Measurements from ENCODE around the gene OSBP2.

Gene OSBP2

DNA sequence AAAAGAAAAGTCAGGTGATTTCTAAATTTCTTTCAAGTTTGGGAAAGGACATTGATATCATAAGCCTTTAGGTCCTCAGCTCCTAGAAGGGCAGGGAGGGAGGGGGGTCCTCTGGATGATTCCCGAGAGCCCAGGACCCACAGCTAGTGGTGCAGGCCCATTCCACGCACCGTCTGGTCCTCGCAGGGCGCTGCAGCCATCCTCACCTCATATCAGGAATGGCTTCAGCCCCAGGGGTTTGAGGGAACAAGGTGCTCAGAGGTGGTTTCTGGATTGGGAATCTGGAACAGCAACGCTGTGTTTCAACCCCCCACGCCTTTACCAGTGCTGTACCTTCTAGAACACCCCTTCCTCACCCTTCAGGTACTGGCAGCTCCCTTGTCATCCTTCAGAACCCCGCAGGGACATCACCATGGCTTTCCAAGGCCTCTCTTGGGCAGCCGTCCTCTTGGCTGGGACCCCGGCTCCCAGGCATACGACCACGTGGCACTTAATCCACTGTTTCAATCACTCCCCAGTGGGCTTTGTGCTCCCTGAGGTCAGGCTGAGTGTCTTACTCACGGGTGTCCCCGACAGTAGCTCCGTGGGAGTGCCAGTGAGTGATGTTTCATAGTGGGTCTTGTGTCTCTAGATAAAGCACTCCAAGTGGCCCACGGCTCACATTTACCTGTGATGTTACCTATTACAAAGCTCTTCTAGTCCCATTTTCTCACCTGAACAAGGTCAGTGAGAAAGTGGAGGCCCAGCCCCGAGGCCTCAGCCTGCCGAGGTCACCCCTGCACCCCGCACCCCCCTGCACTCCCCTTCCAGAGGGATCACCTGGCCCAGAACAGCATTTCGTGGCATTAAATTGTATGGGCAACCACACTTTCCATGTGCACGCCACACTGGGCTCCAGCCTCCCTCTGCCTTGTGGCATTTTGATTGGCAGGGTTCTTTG is 180.0 kb downstream of the OSBP2 start:
- H3K4me3 ChIP-seq (ENCODE audit: low read depth, low read length): no peak overlapping the region
- no peak for DNase-seq (ENCODE audit: low read depth)
- TF ChIP-seq, protein P1, sequence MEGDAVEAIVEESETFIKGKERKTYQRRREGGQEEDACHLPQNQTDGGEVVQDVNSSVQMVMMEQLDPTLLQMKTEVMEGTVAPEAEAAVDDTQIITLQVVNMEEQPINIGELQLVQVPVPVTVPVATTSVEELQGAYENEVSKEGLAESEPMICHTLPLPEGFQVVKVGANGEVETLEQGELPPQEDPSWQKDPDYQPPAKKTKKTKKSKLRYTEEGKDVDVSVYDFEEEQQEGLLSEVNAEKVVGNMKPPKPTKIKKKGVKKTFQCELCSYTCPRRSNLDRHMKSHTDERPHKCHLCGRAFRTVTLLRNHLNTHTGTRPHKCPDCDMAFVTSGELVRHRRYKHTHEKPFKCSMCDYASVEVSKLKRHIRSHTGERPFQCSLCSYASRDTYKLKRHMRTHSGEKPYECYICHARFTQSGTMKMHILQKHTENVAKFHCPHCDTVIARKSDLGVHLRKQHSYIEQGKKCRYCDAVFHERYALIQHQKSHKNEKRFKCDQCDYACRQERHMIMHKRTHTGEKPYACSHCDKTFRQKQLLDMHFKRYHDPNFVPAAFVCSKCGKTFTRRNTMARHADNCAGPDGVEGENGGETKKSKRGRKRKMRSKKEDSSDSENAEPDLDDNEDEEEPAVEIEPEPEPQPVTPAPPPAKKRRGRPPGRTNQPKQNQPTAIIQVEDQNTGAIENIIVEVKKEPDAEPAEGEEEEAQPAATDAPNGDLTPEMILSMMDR (IDR thresholded peaks at IDR 0.05; ENCODE audit: low read depth, low read length, missing control alignments): no peak
- in situ Hi-C loops (cut with HindIII; ENCODE audit: low sequenced_read_pairs): no loop called here

GRCh38 chr22:30875481-30876215 is 181.0 kb downstream of the OSBP2 start:
- in situ Hi-C loops (cut with HindIII; ENCODE audit: low sequenced_read_pairs): no loop called here
- TF ChIP-seq, protein P1 (IDR thresholded peaks at IDR 0.05; ENCODE audit: low read depth, low read length, missing control alignments): no peak
- no peak overlapping the region for H3K4me3 ChIP-seq (ENCODE audit: low read depth, low read length)
- no peak for DNase-seq (ENCODE audit: low read depth)

- TF ChIP-seq, protein P1 (IDR thresholded peaks at IDR 0.05; ENCODE audit: low read depth, low read length, missing control alignments): no peak
- DNase-seq (ENCODE audit: low read depth): no peak
- in situ Hi-C loops (cut with HindIII; ENCODE audit: low sequenced_read_pairs): no loop called here
- no peak overlapping the region for H3K4me3 ChIP-seq (ENCODE audit: low read depth, low read length)
Observed at GRCh38 chr22:30876221-30876751, 181.6 kb downstream of the OSBP2 start.

DNA sequence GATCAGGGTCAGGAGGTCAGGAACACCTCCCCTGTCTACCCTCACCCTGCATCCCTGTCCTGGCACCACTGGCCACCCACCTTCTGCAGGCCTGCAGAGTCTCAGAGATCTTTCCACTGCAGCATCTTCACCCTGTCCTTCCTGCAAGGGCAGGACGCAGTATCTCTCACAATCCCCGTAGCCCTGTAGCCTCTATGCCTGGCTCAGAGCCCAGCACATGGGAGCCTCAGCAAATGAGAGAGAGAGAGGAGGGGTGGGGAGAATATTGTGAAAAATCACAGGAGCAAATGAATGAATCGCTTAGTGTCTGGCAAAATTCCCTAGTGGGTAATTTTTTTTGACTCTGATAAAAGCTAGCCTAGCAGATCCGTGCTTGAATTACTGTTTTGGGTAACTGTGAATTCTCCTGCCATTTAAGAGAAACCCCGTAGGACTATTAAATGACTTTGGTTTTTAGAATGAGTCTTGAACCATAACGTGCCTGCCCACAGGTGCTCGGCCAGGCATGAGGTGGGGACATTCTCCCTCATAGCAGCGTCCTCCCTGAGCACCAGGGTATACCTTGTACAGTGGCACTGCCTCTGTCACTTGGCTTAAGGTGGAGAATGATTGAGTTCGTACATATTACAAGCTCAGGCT is 182.4 kb downstream of the OSBP2 start:
- in situ Hi-C loops (cut with HindIII; ENCODE audit: low sequenced_read_pairs): no loop called here
- peak; percentile 20 for DNase-seq (ENCODE audit: low read depth)
- no peak overlapping the region for H3K4me3 ChIP-seq (ENCODE audit: low read depth, low read length)
- TF ChIP-seq, protein P1 (IDR thresholded peaks at IDR 0.05; ENCODE audit: low read depth, low read length, missing control alignments): no peak

DNA sequence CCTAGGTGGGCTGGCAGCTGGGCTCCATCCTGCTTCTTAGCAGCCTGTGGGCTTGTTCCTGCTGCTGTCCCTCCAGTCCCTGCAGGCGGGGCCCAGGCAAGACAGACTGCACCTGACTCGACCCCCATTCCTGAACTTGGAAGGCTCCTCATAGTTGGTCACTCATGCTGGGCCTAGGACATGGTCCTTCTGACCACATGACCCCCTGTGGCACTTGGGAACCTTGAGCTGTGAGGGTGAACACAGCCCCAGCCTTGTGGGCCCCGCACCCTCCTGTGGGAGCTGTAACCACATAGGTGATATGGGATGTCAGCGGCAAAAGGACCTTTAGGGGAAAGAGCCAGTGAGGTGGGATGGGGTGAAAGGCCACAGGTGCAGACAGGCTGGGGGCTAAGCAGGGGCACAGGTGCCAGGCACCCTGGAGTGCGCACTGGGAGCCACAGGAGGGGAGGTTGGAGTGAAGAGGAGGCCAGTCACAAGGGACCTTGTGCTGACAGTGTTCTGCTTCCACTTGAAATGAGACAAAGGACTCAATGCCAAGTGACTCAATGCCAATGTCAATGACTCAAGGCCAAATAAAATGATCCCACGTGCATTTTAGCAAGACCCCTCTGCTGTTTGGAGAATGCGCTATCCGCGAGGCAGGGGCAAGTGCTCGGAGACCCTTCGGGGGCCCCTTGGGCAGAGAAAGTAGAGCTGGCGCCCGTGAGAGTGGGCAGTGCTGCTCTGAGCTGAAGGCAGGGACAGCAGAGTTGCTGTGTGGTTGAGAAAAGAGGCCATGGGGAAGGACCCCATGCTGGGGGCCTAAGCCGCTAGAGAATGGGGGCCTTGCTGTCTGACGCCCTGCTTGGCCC is 183.2 kb downstream of the OSBP2 start:
- in situ Hi-C loops (cut with HindIII; ENCODE audit: low sequenced_read_pairs): no loop called here
- no peak overlapping the region for H3K4me3 ChIP-seq (ENCODE audit: low read depth, low read length)
- TF ChIP-seq, protein P1 (IDR thresholded peaks at IDR 0.05; ENCODE audit: low read depth, low read length, missing control alignments): no peak
- no peak for DNase-seq (ENCODE audit: low read depth)

Measured in astrocyte of the cerebellum (primary cell).